M059J (cell line): ENCODE measurements around the gene ZPR1. TPM values are rescaled to one million over a fixed set of nuclear protein-coding genes. Genes with fewer than 3 reads are reported as not detected.

ENCODE experiments used
- total RNA-seq: library from RNA; depleted of rRNA; stranded (reverse); fragments of >200 nt; shearing (Covaris generic); gene quantifications from 2 replicates; pipeline ENCODE4 v1.2.3, GENCODE V29; 2014; rRNA removed

Gene ZPR1
- total RNA-seq, 1 experiment from 2014 or later = 98.2 TPM

Other genes starting within 250 kb of the ZPR1 start
- 18.5 and 26.4 TPM in 2 replicates for gene BUD13, start 15.0 kb downstream of the ZPR1 start, total RNA-seq
- not detected in 2 replicates for gene APOA5, start 3.9 kb upstream of the ZPR1 start, total RNA-seq
- not detected in 2 replicates for gene APOA4, start 35.3 kb upstream of the ZPR1 start, total RNA-seq
- gene APOC3, start 41.9 kb upstream of the ZPR1 start, total RNA-seq = not detected in 2 replicates
- not detected in 2 replicates for gene APOA1, start 49.6 kb upstream of the ZPR1 start, total RNA-seq